HepG2 (cell line): Measurements from ENCODE around the gene NDRG3. TPM values are rescaled to one million over a fixed set of nuclear protein-coding genes. Genes with fewer than 3 reads are reported as not detected.
A peak's percentile ranks its signal among the peaks of the same experiment; 100 is the strongest.

Experiments
- CBFB ChIP-seq: sonication (generic); formaldehyde crosslinking; IDR thresholded peaks from 2 replicates; pipeline ENCODE4 v1.4.0; 2020; ENCODE audit warnings: missing genetic modification reagents
- CEBPZ ChIP-seq: IDR thresholded peaks from 2 replicates; pipeline ENCODE4 v1.6.1; 2012; ENCODE audit warnings: low read length, improper control_type of control experiment
- CENPX ChIP-seq: sonication (generic); formaldehyde crosslinking; IDR thresholded peaks from 2 replicates; pipeline ENCODE4 v1.9.0; 2021; ENCODE audit warnings: mild to moderate bottlenecking, missing genetic modification reagents, moderate library complexity
- CREB3 ChIP-seq: sonication (generic); formaldehyde crosslinking; IDR thresholded peaks from 2 replicates; pipeline ENCODE4 v1.5.0; 2020; ENCODE audit warnings: missing genetic modification reagents
- FOXK2 ChIP-seq: fragments of 450-650 bp; IDR thresholded peaks from 2 replicates; pipeline ENCODE4 v1.6.1; 2016
- HOXA3 ChIP-seq: sonication (generic); formaldehyde crosslinking; IDR thresholded peaks from 2 replicates; pipeline ENCODE4 v1.5.0; 2020; ENCODE audit warnings: missing genetic modification reagents
- KLF9 ChIP-seq: IDR thresholded peaks from 2 replicates; pipeline ENCODE4 v1.6.1; 2016; ENCODE audit warnings: low read depth
- MTA3 ChIP-seq: sonication (generic); formaldehyde crosslinking; IDR thresholded peaks from 2 replicates; pipeline ENCODE4 v1.4.0; 2020; ENCODE audit warnings: missing genetic modification reagents
- NFATC3 ChIP-seq: sonication (generic); formaldehyde crosslinking; IDR thresholded peaks from 2 replicates; pipeline ENCODE4 v1.5.1; 2020; ENCODE audit warnings: mild to moderate bottlenecking, missing genetic modification reagents
- NFE2L2 ChIP-seq: fragments of 150-350 bp; IDR thresholded peaks from 2 replicates; pipeline ENCODE4 v1.6.1; 2014; ENCODE audit warnings: low read length
- NR1H2 ChIP-seq: sonication (generic); formaldehyde crosslinking; IDR thresholded peaks from 2 replicates; pipeline ENCODE4 v1.8.1; 2022; ENCODE audit warnings: low read depth, missing genetic modification reagents, borderline replicate concordance
- PCBP2 ChIP-seq: fragments of 200-400 bp; formaldehyde crosslinking; optimal IDR thresholded peaks from 2 replicates; pipeline ENCODE3; 2018; ENCODE audit warnings: low read length, low read depth; ENCODE audit not compliant: poor library complexity, severe bottlenecking
- REST ChIP-seq, 2 experiments: IDR thresholded peaks; 2 replicates each; pipeline ENCODE4 v1.6.1; 2011 to 2012; ENCODE audit warnings: low read length in 2 of 2, borderline replicate concordance in 1 of 2, low read depth in 1 of 2, mild to moderate bottlenecking in 1 of 2, moderate library complexity in 1 of 2
- TFDP2 ChIP-seq: sonication (generic); formaldehyde crosslinking; IDR thresholded peaks from 2 replicates; pipeline ENCODE4 v1.4.0; 2020; ENCODE audit warnings: missing genetic modification reagents
- ZBTB21 ChIP-seq: sonication (generic); formaldehyde crosslinking; IDR thresholded peaks from 2 replicates; pipeline ENCODE4 v1.4.0; 2020; ENCODE audit warnings: missing genetic modification reagents
- ZBTB42 ChIP-seq: sonication (generic); formaldehyde crosslinking; IDR thresholded peaks from 2 replicates; pipeline ENCODE4 v1.5.0; 2020; ENCODE audit warnings: mild to moderate bottlenecking, missing genetic modification reagents
- ZBTB44 ChIP-seq: sonication (generic); formaldehyde crosslinking; IDR thresholded peaks from 2 replicates; pipeline ENCODE4 v1.4.0; 2020; ENCODE audit warnings: missing genetic modification reagents
- ZNF292 ChIP-seq: sonication (generic); formaldehyde crosslinking; IDR thresholded peaks from 2 replicates; pipeline ENCODE4 v1.8.1; 2022; ENCODE audit warnings: mild to moderate bottlenecking, low read depth, missing genetic modification reagents, borderline replicate concordance
- ZNF337 ChIP-seq: sonication (generic); formaldehyde crosslinking; IDR thresholded peaks from 2 replicates; pipeline ENCODE4 v1.5.1; 2020; ENCODE audit warnings: missing genetic modification reagents, low read depth, mild to moderate bottlenecking, borderline replicate concordance
- ZNF564 ChIP-seq: sonication (generic); formaldehyde crosslinking; IDR thresholded peaks from 2 replicates; pipeline ENCODE4 v1.8.1; 2023; ENCODE audit warnings: mild to moderate bottlenecking, missing genetic modification reagents
- polyA plus RNA-seq, 8 experiments: library from polyadenylated mRNA; depleted of rRNA in 3 of 8; stranded (reverse) in 7 of 8; unstranded in 1 of 8; fragments of >200 nt; fragmentation: Illumina TruSeq in 4 of 8; extraction: Trizol in 4 of 8; gene quantifications; 2 replicates each; pipeline versions ENCODE4 v1.2.1 to v1.2.3, GENCODE V29; 2011 to 2016; ENCODE audit warnings: low read depth in 4 of 8, missing spikeins in 1 of 8, mixed read lengths in 1 of 8; ENCODE audit not compliant: insufficient read depth in 1 of 8
- total RNA-seq, 5 experiments: library from RNA; depleted of rRNA; stranded (reverse); fragments of >200 nt; fragmentation: Illumina TruSeq; extraction: Trizol; gene quantifications; 2 replicates each; pipeline ENCODE4 v1.2.3, GENCODE V29; 2016; ENCODE audit warnings: low read depth in 1 of 5

NDRG3 gene
- total and polyA plus RNA-seq, 2 of the 13 experiments (the other 11 are each of a cell fraction or from before 2014, with no cell fraction given): 36.0 to 40.5 TPM

GRCh38 chr20:36745234-36745926 lies 510 bp downstream of the NDRG3 start (continued):
- no peak for TF ChIP-seq ZBTB42
- no peak for TF ChIP-seq HOXA3 (CRISPR knock-in tag)
- no peak for TF ChIP-seq ZBTB44 (CRISPR knock-in tag)
- TF ChIP-seq NR1H2: no peak
- TF ChIP-seq ZNF564 (CRISPR knock-in tag): no peak
- TF ChIP-seq CEBPZ: no peak
- TF ChIP-seq CENPX (CRISPR knock-in tag): no peak
- TF ChIP-seq ZBTB21: no peak
- TF ChIP-seq KLF9 (CRISPR knock-in tag): no peak
- no peak; the same call in 1 of the 2 replicates for TF ChIP-seq ZNF292 (CRISPR knock-in tag)
- 0 out of 2 replicates have a peak, but pooled peaks have one; percentile 11 for TF ChIP-seq TFDP2
- no peak for TF ChIP-seq FOXK2
- TF ChIP-seq NFATC3 (CRISPR knock-in tag): no peak
- TF ChIP-seq MTA3 (CRISPR knock-in tag): no peak
- no peak for TF ChIP-seq NFE2L2
- TF ChIP-seq REST (IDR thresholded peaks at IDR 0.05; ENCODE audit: borderline replicate concordance in 1 of 2, low read depth in 1 of 2, low read length in 2 of 2): no peak
- TF ChIP-seq PCBP2: no peak
- 0 out of 2 replicates have a peak, but pooled peaks have one; percentile 51 for TF ChIP-seq ZNF337 (CRISPR knock-in tag)
- no peak; the same call in 1 of the 2 replicates for TF ChIP-seq CREB3 (CRISPR knock-in tag)
- no peak for TF ChIP-seq CBFB (CRISPR knock-in tag)
